Upper lobe of right lung (tissue), 1 donor: ENCODE data around the gene MS4A18. TPM values are rescaled to one million over a fixed set of nuclear protein-coding genes. Genes with fewer than 3 reads are reported as not detected.
"Not testable (repeated sequence)": the region's sequence is repeated elsewhere in the genome, so short reads cannot be mapped to it uniquely, and the experiment has no call there.

Experiments used
- ATAC-seq: fragments of 200-7000 bp; cut with Tn5 transposase; one replicate; pipeline ENCODE4 v1.9.1; 2020; ENCODE audit warnings: mild to moderate bottlenecking, moderate library complexity
- DNase-seq: peaks from one replicate; pipeline ENCODE4 v3.0.0-alpha.2; 2020
- H3K27ac ChIP-seq: fragments of 200-600 bp; one replicate; pipeline ENCODE4 v1.8.0; 2022
- H3K27me3 ChIP-seq: fragments of 200-600 bp; one replicate; pipeline ENCODE4 v1.8.0; 2022; ENCODE audit warnings: mild to moderate bottlenecking
- H3K36me3 ChIP-seq: fragments of 200-600 bp; one replicate; pipeline ENCODE4 v1.8.0; 2022
- H3K4me1 ChIP-seq: fragments of 200-600 bp; one replicate; pipeline ENCODE4 v1.8.0; 2022
- H3K4me3 ChIP-seq: fragments of 200-600 bp; one replicate; pipeline ENCODE4 v1.8.0; 2022; ENCODE audit warnings: mild to moderate bottlenecking
- H3K9me3 ChIP-seq: fragments of 200-600 bp; one replicate; pipeline ENCODE4 v1.8.0; 2022
- intact Hi-C: fragments of 100-400 bp; cut with DNase I; formaldehyde crosslinking; loops from one replicate; pipeline ENCODE4 v1.11.0; 2022
- total RNA-seq: library from RNA; stranded (reverse); fragmentation: NEBNext Ultra II Directional; extraction: Animal tissue kit (Norgen Biotek cat#: 25700); gene quantifications from one replicate; pipeline ENCODE4 v1.2.1, GENCODE V29; 2021
- TF ChIP-seq, protein P1 (sequence below): fragments of 200-600 bp; IDR thresholded peaks from one replicate; pipeline ENCODE4 v1.8.0; 2022; ENCODE audit warnings: antibody characterized with exemption
- donor health status: DM: no; HTN: yes; CAD: no; lungs with severe emphysema.

MS4A18 gene
- total RNA-seq, 1 donor from 2014 or later: not detected

GRCh38 chr11:60750911-60751310 is 26.4 kb downstream of the MS4A18 start:
- intact Hi-C loops: no loop called here
- DNase-seq (no peak), ATAC-seq (no peak)
- H3K27ac ChIP-seq: no peak overlapping the region
- no peak overlapping the region for H3K4me3 ChIP-seq
- no peaks in the 10 kb centered on the region for H3K9me3 ChIP-seq
- H3K4me1 ChIP-seq: no peaks in the 10 kb centered on the region
- no peaks in the 10 kb centered on the region for H3K36me3 ChIP-seq
- TF ChIP-seq, protein P1, sequence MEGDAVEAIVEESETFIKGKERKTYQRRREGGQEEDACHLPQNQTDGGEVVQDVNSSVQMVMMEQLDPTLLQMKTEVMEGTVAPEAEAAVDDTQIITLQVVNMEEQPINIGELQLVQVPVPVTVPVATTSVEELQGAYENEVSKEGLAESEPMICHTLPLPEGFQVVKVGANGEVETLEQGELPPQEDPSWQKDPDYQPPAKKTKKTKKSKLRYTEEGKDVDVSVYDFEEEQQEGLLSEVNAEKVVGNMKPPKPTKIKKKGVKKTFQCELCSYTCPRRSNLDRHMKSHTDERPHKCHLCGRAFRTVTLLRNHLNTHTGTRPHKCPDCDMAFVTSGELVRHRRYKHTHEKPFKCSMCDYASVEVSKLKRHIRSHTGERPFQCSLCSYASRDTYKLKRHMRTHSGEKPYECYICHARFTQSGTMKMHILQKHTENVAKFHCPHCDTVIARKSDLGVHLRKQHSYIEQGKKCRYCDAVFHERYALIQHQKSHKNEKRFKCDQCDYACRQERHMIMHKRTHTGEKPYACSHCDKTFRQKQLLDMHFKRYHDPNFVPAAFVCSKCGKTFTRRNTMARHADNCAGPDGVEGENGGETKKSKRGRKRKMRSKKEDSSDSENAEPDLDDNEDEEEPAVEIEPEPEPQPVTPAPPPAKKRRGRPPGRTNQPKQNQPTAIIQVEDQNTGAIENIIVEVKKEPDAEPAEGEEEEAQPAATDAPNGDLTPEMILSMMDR: no peak
- no peaks in the 10 kb centered on the region for H3K27me3 ChIP-seq

DNA sequence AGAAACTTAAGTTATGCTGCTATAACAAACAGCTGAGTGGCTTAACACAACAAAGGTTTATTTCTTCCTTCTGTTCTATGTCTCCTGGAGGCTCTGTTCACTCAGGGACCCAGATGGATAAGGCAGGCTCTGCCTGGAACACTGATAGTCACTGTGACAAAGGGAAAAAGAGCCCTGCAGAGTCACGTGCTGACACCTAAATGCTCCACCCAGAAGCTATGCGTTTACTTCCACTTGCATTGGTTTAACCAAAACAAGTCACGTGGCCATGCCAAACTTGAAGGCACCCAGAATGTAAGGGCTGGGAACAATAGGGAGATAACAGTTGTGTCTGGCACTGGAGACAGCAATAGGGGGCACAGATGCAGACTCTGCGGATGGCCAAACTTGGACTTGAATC is 28.8 kb downstream of the MS4A18 start:
- intact Hi-C loops: no loop called here
- TF ChIP-seq, protein P1: no peak
- no peaks in the 10 kb centered on the region for H3K4me1 ChIP-seq
- no peak overlapping the region for H3K4me3 ChIP-seq
- no peaks in the 10 kb centered on the region for H3K27me3 ChIP-seq
- H3K27ac ChIP-seq: no peak overlapping the region
- DNase-seq (no peak), ATAC-seq (no peak)
- H3K36me3 ChIP-seq: no peaks in the 10 kb centered on the region
- H3K9me3 ChIP-seq: no peaks in the 10 kb centered on the region

DNA sequence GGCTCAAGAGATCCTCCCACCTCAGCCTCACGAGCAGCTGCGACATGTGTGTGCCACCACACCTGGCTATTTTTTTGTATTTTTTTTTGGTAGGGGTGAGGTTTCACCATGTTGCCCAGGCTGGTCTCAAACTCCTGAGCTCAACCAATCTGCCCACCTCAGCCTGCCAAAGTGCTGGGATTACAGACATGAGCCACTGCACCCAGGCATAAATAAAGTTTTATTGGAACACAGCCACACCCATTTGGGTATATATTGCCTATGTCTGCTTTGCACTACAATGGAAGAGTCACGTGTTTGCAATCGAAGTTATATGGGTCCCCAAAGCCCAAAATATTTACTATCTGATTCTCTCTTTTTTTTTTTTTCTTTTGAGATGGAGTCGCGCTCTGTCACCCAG is 30.4 kb downstream of the MS4A18 start:
- no peaks in the 10 kb centered on the region for H3K27me3 ChIP-seq

GRCh38 chr11:60756307-60757032 is 31.9 kb downstream of the MS4A18 start, which contains the start of gene MS4A15:
Gene MS4A15, plus strand, starts transcription at chr11:60756867. Its CDS starts 6,867 bp downstream, at chr11:60763734.
- Histone ChIP-seq H3K9me3 (no peaks in the 10 kb centered on the region), H3K27me3 (no peaks in the 10 kb centered on the region), H3K27ac (peak within 1 kb of the TSS; percentile 33), H3K36me3 (no peaks in the 10 kb centered on the region), H3K4me1 (no peaks in the 10 kb centered on the region), H3K4me3 (peak within 1 kb of the TSS; percentile 32)
- DNase-seq (no peak), ATAC-seq (peak; percentile 81)
- TF ChIP-seq, protein P1: peak; percentile 43
- intact Hi-C loops: no loop called here

More for the DNA sequence above, 30.4 kb downstream of the MS4A18 start:
- H3K27ac ChIP-seq: no peak overlapping the region
- H3K4me3 ChIP-seq: no peak overlapping the region
- DNase-seq (no peak), ATAC-seq (no peak)
- intact Hi-C loops: no loop called here
- H3K9me3 ChIP-seq: no peaks in the 10 kb centered on the region
- H3K36me3 ChIP-seq: no peaks in the 10 kb centered on the region
- no peaks in the 10 kb centered on the region for H3K4me1 ChIP-seq
- TF ChIP-seq, protein P1: no peak

DNA sequence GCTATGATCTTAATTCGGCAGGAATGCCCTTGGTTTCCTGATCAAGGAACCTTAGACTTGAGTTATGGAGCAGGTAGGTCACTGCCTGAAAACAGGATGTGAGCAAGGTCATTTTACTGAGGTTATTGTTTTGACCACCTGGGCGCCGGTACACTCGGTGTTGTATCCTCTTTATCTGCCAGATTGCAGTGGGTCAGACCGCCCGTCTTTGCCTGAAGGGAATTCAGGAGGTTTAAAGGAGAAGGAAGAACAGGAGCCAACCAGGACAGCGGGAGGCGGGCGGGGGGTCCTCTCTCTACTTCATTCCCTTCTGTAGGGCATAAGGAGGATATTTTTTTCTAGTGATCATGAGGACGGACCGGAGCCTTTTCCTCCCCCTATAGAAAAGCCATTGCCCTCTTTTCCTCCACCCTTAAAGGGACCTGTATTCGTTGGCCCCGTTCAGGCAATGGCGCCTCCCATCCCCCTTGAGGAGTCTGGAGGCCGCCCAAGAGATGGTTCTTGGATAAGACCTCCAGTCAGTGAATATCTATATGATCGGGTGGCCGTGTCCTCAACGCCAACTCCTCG is 32.8 kb downstream of the MS4A18 start:
- H3K4me1 ChIP-seq: no peaks in the 10 kb centered on the region
- H3K4me3 ChIP-seq: peak overlapping the region; percentile 32
- no peak overlapping the region for H3K27ac ChIP-seq
- H3K36me3 ChIP-seq: no peaks in the 10 kb centered on the region
- DNase-seq (no peak), ATAC-seq (no peak)
- no peaks in the 10 kb centered on the region for H3K27me3 ChIP-seq
- TF ChIP-seq, protein P1: no peak
- no peaks in the 10 kb centered on the region for H3K9me3 ChIP-seq
- intact Hi-C loops: no loop called here

- Histone ChIP-seq H3K27me3 (peaks cover 11% of the 10 kb centered on the region), H3K4me3 (peak overlapping the region; percentile 32)
- H3K4me1 ChIP-seq, H3K9me3 ChIP-seq, H3K27ac ChIP-seq, intact Hi-C loops, H3K36me3 ChIP-seq, ATAC-seq, DNase-seq: not testable (repeated sequence)
These were observed 34.2 kb downstream of the MS4A18 start for GRCh38 chr11:60758671-60759070.

- Histone ChIP-seq H3K4me3 (peak overlapping the region; percentile 25), H3K27me3 (peaks cover 12% of the 10 kb centered on the region)
- H3K27ac ChIP-seq, DNase-seq, H3K36me3 ChIP-seq, H3K4me1 ChIP-seq, H3K9me3 ChIP-seq, intact Hi-C loops, ATAC-seq: not testable (repeated sequence)
These were observed 35.1 kb downstream of the MS4A18 start for GRCh38 chr11:60759438-60760225.
